HuH-7.5 (cell line): ENCODE data around the gene MRPL23.

Experiments used
- DNase-seq: peaks from one replicate; pipeline ENCODE4 v3.0.0; 2011; ENCODE audit warnings: low spot score

Gene MRPL23

GRCh38 chr11:1946812-1947484 is at the start of gene MRPL23:
Gene MRPL23, plus strand, starts transcription at chr11:1947332. Its CDS starts 31 bp downstream, at chr11:1947363.
- DNase-seq, result no peak

- DNase-seq, result no peak
Measured at GRCh38 chr11:1899090-1899489, 48.0 kb upstream of the MRPL23 start.

GRCh38 chr11:1899686-1900085 is 47.4 kb upstream of the MRPL23 start:
- DNase-seq, result no peak

GRCh38 chr11:1906181-1906580 is 41.0 kb upstream of the MRPL23 start:
- DNase-seq, result no peak

GRCh38 chr11:1906611-1907423 is 40.3 kb upstream of the MRPL23 start:
- no peak for DNase-seq

- no peak for DNase-seq
Measured at GRCh38 chr11:1908618-1909017, 38.5 kb upstream of the MRPL23 start.

- no peak for DNase-seq
Measured at GRCh38 chr11:1909524-1909923, 37.6 kb upstream of the MRPL23 start.

GRCh38 chr11:1912289-1912878 is 34.7 kb upstream of the MRPL23 start:
- no peak for DNase-seq

GRCh38 chr11:1913271-1914060 is 33.7 kb upstream of the MRPL23 start:
- DNase-seq, result no peak

- DNase-seq, result no peak
Measured at GRCh38 chr11:1915795-1916131, 31.4 kb upstream of the MRPL23 start.

- no peak for DNase-seq
Measured at GRCh38 chr11:1916132-1916985, 30.8 kb upstream of the MRPL23 start.

GRCh38 chr11:1916986-1917522 is 30.1 kb upstream of the MRPL23 start:
- DNase-seq, result no peak

- no peak for DNase-seq
Measured at GRCh38 chr11:1917523-1918435, 29.4 kb upstream of the MRPL23 start.

GRCh38 chr11:1918436-1919315 is 28.5 kb upstream of the MRPL23 start:
- DNase-seq, result no peak

GRCh38 chr11:1919391-1920127 is 27.6 kb upstream of the MRPL23 start, which contains the start of gene TNNT3:
Gene TNNT3, plus strand, starts transcription at chr11:1919703. Its CDS starts 3,172 bp downstream, at chr11:1922875.
- no peak for DNase-seq

- no peak for DNase-seq
Measured at GRCh38 chr11:1920128-1920908, 26.8 kb upstream of the MRPL23 start.

- DNase-seq, result no peak
Measured at GRCh38 chr11:1920909-1921573, 26.1 kb upstream of the MRPL23 start.
